Hepatocyte (in vitro differentiated cells): Measurements from ENCODE around the gene HCK. TPM values are rescaled to one million over a fixed set of nuclear protein-coding genes. Genes with fewer than 3 reads are reported as not detected.

Experiments
- DNase-seq: peaks from one replicate; pipeline ENCODE4 v3.0.0-alpha.2; 2016; ENCODE audit warnings: low spot score
- H2AFZ ChIP-seq: fragments of 200-600 bp; sonication (generic); 2 replicates; pipeline ENCODE4 v1.6.0; 2016; ENCODE audit warnings: antibody characterized with exemption, mild to moderate bottlenecking
- H3K27ac ChIP-seq: fragments of 200-600 bp; sonication (generic); 2 replicates; pipeline ENCODE4 v1.5.1; 2016; ENCODE audit warnings: mild to moderate bottlenecking
- H3K27me3 ChIP-seq: fragments of 200-600 bp; sonication (generic); 2 replicates; pipeline ENCODE4 v1.6.1; 2016
- H3K36me3 ChIP-seq: fragments of 200-600 bp; sonication (generic); replicated peaks from 2 replicates; pipeline ENCODE4 v1.5.1; 2016; ENCODE audit warnings: low read depth; ENCODE audit not compliant: insufficient read depth
- H3K4me1 ChIP-seq: fragments of 200-600 bp; sonication (generic); 2 replicates; pipeline ENCODE4 v1.5.1; 2016; ENCODE audit warnings: mild to moderate bottlenecking, moderate library complexity; ENCODE audit not compliant: insufficient read depth
- H3K4me2 ChIP-seq: fragments of 200-600 bp; sonication (generic); 2 replicates; pipeline ENCODE4 v1.6.0; 2016
- H3K4me3 ChIP-seq: fragments of 200-600 bp; sonication (generic); 2 replicates; pipeline ENCODE4 v1.5.1; 2016; ENCODE audit warnings: mild to moderate bottlenecking
- H3K79me2 ChIP-seq: fragments of 200-600 bp; sonication (generic); 2 replicates; pipeline ENCODE4 v1.6.0; 2017; ENCODE audit warnings: mild to moderate bottlenecking
- H3K9me2 ChIP-seq: fragments of 200-600 bp; sonication (generic); replicated peaks from 2 replicates; pipeline ENCODE4 v1.6.0; 2017; ENCODE audit warnings: mild to moderate bottlenecking; ENCODE audit not compliant: insufficient read depth
- H3K9me3 ChIP-seq: fragments of 200-600 bp; sonication (generic); 2 replicates; pipeline ENCODE4 v1.5.1; 2016; ENCODE audit warnings: low read depth, mild to moderate bottlenecking
- H4K20me1 ChIP-seq: fragments of 200-600 bp; sonication (generic); 2 replicates; pipeline ENCODE4 v1.6.0; 2016; ENCODE audit warnings: mild to moderate bottlenecking; ENCODE audit not compliant: insufficient read depth, poor library complexity, severe bottlenecking
- CTCF ChIP-seq: fragments of 200-600 bp; sonication (generic); IDR thresholded peaks from 2 replicates; pipeline ENCODE4 v1.5.1; 2016; ENCODE audit warnings: antibody characterized with exemption, mild to moderate bottlenecking; ENCODE audit not compliant: poor library complexity
- EZH2 ChIP-seq: fragments of 200-600 bp; sonication (generic); IDR thresholded peaks from 2 replicates; pipeline ENCODE4 v1.6.1; 2016; ENCODE audit warnings: antibody characterized with exemption, mild to moderate bottlenecking, borderline replicate concordance
- EZH2phosphoT487 ChIP-seq: fragments of 200-600 bp; sonication (generic); IDR thresholded peaks from one replicate; pipeline ENCODE4 v1.6.1; 2018; ENCODE audit warnings: antibody characterized with exemption, mild to moderate bottlenecking, low read depth, moderate library complexity; ENCODE audit not compliant: unreplicated experiment, severe bottlenecking
- WGBS: methylation state at CpG from one replicate; pipeline ENCODE4 v1.1.6; 2016; ENCODE audit warnings: low lambda C conversion rate; ENCODE audit errors: missing lambda C conversion rate; 5-methylcytosine and 5-hydroxymethylcytosine counted together
- polyA plus RNA-seq: library from polyadenylated mRNA; unstranded; fragments of >200 nt; fragmentation: Nextera tagmentation; extraction: Ambion mirVana; gene quantifications from 2 replicates; pipeline ENCODE4 v1.2.1, GENCODE V29; 2016
- total RNA-seq: library from RNA; depleted of rRNA; stranded (reverse); fragments of >200 nt; gene quantifications from 2 replicates; pipeline ENCODE4 v1.2.3, GENCODE V29; 2014

The HCK gene
- total and polyA plus RNA-seq, 2 experiments from 2014 or later: 0.54 to 2.2 TPM

- H2AFZ ChIP-seq: no peak overlapping the region
- H4K20me1 ChIP-seq: no peaks in the 10 kb centered on the region
- DNase-seq: no peak
- no peak overlapping the region for H3K4me3 ChIP-seq
- H3K4me1 ChIP-seq: no peaks in the 10 kb centered on the region
- no peaks in the 10 kb centered on the region for H3K9me2 ChIP-seq
- no peaks in the 10 kb centered on the region for H3K27me3 ChIP-seq
- 93% methylated on average over 5 of the region's 5 CpGs for WGBS
- no peaks in the 10 kb centered on the region for H3K9me3 ChIP-seq
- H3K36me3 ChIP-seq: peaks cover 10% of the 10 kb centered on the region
- H3K4me2 ChIP-seq: no peak overlapping the region
- peaks cover 6% of the 10 kb centered on the region for H3K79me2 ChIP-seq
- TF ChIP-seq EZH2: no peak
- TF ChIP-seq CTCF: no peak
- TF ChIP-seq EZH2phosphoT487: no peak
- H3K27ac ChIP-seq: no peak overlapping the region
These were observed 90.0 kb downstream of the HCK start for GRCh38 chr20:32142088-32142487.

GRCh38 chr20:32142991-32143390, 90.9 kb downstream of the HCK start:
- WGBS: 97% methylated on average over 15 of the region's 15 CpGs
- Histone ChIP-seq H3K4me2 (no peak overlapping the region), H3K27me3 (no peaks in the 10 kb centered on the region), H3K36me3 (peaks cover 10% of the 10 kb centered on the region), H2AFZ (no peak overlapping the region), H3K4me3 (no peak overlapping the region), H4K20me1 (no peaks in the 10 kb centered on the region), H3K9me2 (no peaks in the 10 kb centered on the region), H3K27ac (no peak overlapping the region), H3K9me3 (no peaks in the 10 kb centered on the region), H3K4me1 (no peaks in the 10 kb centered on the region), H3K79me2 (peaks cover 3% of the 10 kb centered on the region)
- no peak for TF ChIP-seq CTCF
- TF ChIP-seq EZH2: no peak
- no peak for TF ChIP-seq EZH2phosphoT487
- no peak for DNase-seq

GRCh38 chr20:32144898-32145662, 93.0 kb downstream of the HCK start:
- peaks cover 6% of the 10 kb centered on the region for H3K36me3 ChIP-seq
- H3K27me3 ChIP-seq: no peaks in the 10 kb centered on the region
- H3K79me2 ChIP-seq: peaks cover 3% of the 10 kb centered on the region
- no peaks in the 10 kb centered on the region for H3K9me3 ChIP-seq
- H4K20me1 ChIP-seq: no peaks in the 10 kb centered on the region
- no peak overlapping the region for H3K4me3 ChIP-seq
- no peak overlapping the region for H3K27ac ChIP-seq
- 97% methylated on average over 8 of the region's 8 CpGs for WGBS
- H3K4me2 ChIP-seq: no peak overlapping the region
- H2AFZ ChIP-seq: no peak overlapping the region
- H3K4me1 ChIP-seq: no peaks in the 10 kb centered on the region
- DNase-seq: no peak
- TF ChIP-seq CTCF (no peak), EZH2 (no peak), EZH2phosphoT487 (no peak)
- H3K9me2 ChIP-seq: no peaks in the 10 kb centered on the region
